ENCODE measurements around the gene SYNGR3.

- TF ChIP-seq POLR2A (IDR thresholded peaks at IDR 0.05) (no peak), CTCF (IDR thresholded peaks at IDR 0.05) (no peak)
Observed at GRCh38 chr16:1997494-1998359, 8.0 kb downstream of the SYNGR3 start.
